Measurements from ENCODE around the gene FBN1. TPM values are rescaled to one million over a fixed set of nuclear protein-coding genes. Genes with fewer than 3 reads are reported as not detected.

Gene FBN1
- total RNA-seq, 1 experiment from 2014 or later: 0.43 TPM

GRCh38 chr15:48516121-48516520, 129.4 kb downstream of the FBN1 start:
- ChIA-PET CTCF (no interaction called here), POLR2A (no interaction called here)
- TF ChIP-seq CTCF (IDR thresholded peaks at IDR 0.05; ENCODE audit: insufficient read depth in 1 of 2, low read depth in 1 of 2, low read length in 1 of 2, severe bottlenecking in 1 of 2, unreplicated experiment in 1 of 2): no peak
- H3K9me3 Mint-ChIP-seq (ENCODE audit: unreplicated experiment): no peaks in the 10 kb centered on the region
- H3K36me3 Mint-ChIP-seq (ENCODE audit: insufficient read depth, unreplicated experiment): no peaks in the 10 kb centered on the region
- H3K4me1 Mint-ChIP-seq (ENCODE audit: low read depth, unreplicated experiment): no peaks in the 10 kb centered on the region
- no peaks in the 10 kb centered on the region for H3K9me3 ChIP-seq
- no peaks in the 10 kb centered on the region for H3K36me3 ChIP-seq (ENCODE audit: control insufficient read depth, insufficient read depth, low read length)
- no peak overlapping the region for H3K27ac Mint-ChIP-seq (ENCODE audit: unreplicated experiment)
- H3K27me3 ChIP-seq (replicated peaks; ENCODE audit: control insufficient read depth, insufficient read depth, low read length): no peaks in the 10 kb centered on the region
- no TSS peak for BruUV-seq (replicated peaks)
- no peak for DNase-seq
- no peak overlapping the region for H3K4me3 ChIP-seq (ENCODE audit: low read depth, low read length)
- peaks cover 20% of the 10 kb centered on the region for H3K27me3 Mint-ChIP-seq (ENCODE audit: insufficient read depth, unreplicated experiment)
- intact Hi-C loops (cut with micrococcal nuclease; ENCODE audit: unreplicated experiment): no loop called here
- no peaks in the 10 kb centered on the region for H3K4me1 ChIP-seq
- H3K4me3 Mint-ChIP-seq (ENCODE audit: unreplicated experiment): no peak overlapping the region

DNA sequence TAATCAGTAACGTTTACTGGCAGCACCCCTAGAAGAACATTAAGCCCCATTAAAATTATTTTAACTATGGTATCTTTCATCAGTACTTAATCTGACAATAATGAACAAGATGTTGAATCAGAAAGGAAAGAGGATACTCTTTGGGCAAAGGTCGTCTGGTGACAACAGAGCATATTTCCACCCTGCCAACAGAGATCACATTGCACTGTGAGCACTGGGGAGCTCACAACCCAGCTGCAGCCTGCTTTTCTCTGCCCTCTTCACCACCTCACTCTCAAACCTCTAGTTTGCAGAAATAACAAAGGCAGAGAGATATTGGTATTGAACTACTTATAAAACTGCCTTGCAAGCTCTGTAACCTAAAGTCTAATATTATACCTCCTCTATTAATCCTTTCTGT, 130.0 kb downstream of the FBN1 start:
- H3K4me3 Mint-ChIP-seq (ENCODE audit: unreplicated experiment): no peak overlapping the region
- no peak for TF ChIP-seq CTCF (IDR thresholded peaks at IDR 0.05; ENCODE audit: insufficient read depth in 1 of 2, low read depth in 1 of 2, low read length in 1 of 2, severe bottlenecking in 1 of 2, unreplicated experiment in 1 of 2)
- Histone ChIP-seq H3K36me3 (ENCODE audit: control insufficient read depth, insufficient read depth, low read length) (no peaks in the 10 kb centered on the region), H3K4me3 (ENCODE audit: low read depth, low read length) (no peak overlapping the region), H3K4me1 (no peaks in the 10 kb centered on the region), H3K9me3 (no peaks in the 10 kb centered on the region), H3K27me3 (replicated peaks; ENCODE audit: control insufficient read depth, insufficient read depth, low read length) (no peaks in the 10 kb centered on the region)
- no peak overlapping the region for H3K27ac Mint-ChIP-seq (ENCODE audit: unreplicated experiment)
- H3K9me3 Mint-ChIP-seq (ENCODE audit: unreplicated experiment): no peaks in the 10 kb centered on the region
- BruUV-seq (replicated peaks): no TSS peak
- intact Hi-C loops (cut with micrococcal nuclease; ENCODE audit: unreplicated experiment): no loop called here
- no peak for DNase-seq
- no peaks in the 10 kb centered on the region for H3K36me3 Mint-ChIP-seq (ENCODE audit: insufficient read depth, unreplicated experiment)
- no peaks in the 10 kb centered on the region for H3K4me1 Mint-ChIP-seq (ENCODE audit: low read depth, unreplicated experiment)
- ChIA-PET CTCF (no interaction called here), POLR2A (no interaction called here)
- H3K27me3 Mint-ChIP-seq (ENCODE audit: insufficient read depth, unreplicated experiment): peaks cover 20% of the 10 kb centered on the region

DNA sequence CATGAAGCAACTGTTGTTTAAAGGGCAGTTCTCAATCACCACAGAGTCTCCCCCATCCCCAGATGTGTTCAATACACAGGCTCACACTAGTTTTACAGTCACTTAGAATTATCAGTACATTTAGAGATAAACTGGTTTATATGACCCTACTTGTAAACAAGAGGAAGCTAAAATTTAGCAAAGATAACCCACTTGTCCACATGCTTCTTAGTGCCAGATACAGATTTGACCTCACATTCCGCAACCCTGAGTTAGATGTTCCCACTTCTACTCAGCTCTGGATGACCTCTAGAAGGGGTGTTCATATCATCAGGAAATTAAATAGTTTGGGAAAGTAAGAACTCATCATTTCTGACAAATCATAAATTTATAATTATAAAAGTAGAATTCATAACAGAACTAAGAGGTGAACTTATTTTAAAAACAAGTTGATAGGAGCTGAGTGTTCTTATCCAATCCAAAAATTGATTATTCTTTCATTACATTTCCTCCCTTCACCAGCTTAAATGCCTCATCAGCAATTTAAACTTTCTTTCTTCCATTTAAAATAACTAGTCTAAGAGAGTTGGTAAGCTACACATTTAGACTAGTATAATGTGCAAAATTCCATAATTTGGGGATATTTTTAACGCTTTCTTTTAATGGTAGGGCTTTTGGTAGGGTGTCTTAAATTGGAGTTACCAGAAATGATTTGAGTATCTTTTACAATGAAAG, 131.2 kb downstream of the FBN1 start:
- Mint-ChIP-seq H3K27me3 (ENCODE audit: insufficient read depth, unreplicated experiment) (peaks cover 18% of the 10 kb centered on the region), H3K36me3 (ENCODE audit: insufficient read depth, unreplicated experiment) (no peaks in the 10 kb centered on the region), H3K4me3 (ENCODE audit: unreplicated experiment) (no peak overlapping the region), H3K9me3 (ENCODE audit: unreplicated experiment) (no peaks in the 10 kb centered on the region), H3K4me1 (ENCODE audit: low read depth, unreplicated experiment) (no peaks in the 10 kb centered on the region), H3K27ac (ENCODE audit: unreplicated experiment) (no peak overlapping the region)
- H3K4me3 ChIP-seq (ENCODE audit: low read depth, low read length): no peak overlapping the region
- BruUV-seq (replicated peaks): no TSS peak
- CTCF ChIA-PET: no interaction called here
- H3K27me3 ChIP-seq (replicated peaks; ENCODE audit: control insufficient read depth, insufficient read depth, low read length): no peaks in the 10 kb centered on the region
- intact Hi-C loops (cut with micrococcal nuclease; ENCODE audit: unreplicated experiment): no loop called here
- H3K9me3 ChIP-seq: no peaks in the 10 kb centered on the region
- POLR2A ChIA-PET: no interaction called here
- no peak for DNase-seq
- TF ChIP-seq CTCF (IDR thresholded peaks at IDR 0.05; ENCODE audit: insufficient read depth in 1 of 2, low read depth in 1 of 2, low read length in 1 of 2, severe bottlenecking in 1 of 2, unreplicated experiment in 1 of 2): no peak
- H3K4me1 ChIP-seq: no peaks in the 10 kb centered on the region
- no peaks in the 10 kb centered on the region for H3K36me3 ChIP-seq (ENCODE audit: control insufficient read depth, insufficient read depth, low read length)
